Mucosa of gallbladder (tissue), 1 donor: ENCODE data around the gene USP6NL. TPM values are rescaled to one million over a fixed set of nuclear protein-coding genes. Genes with fewer than 3 reads are reported as not detected.

Experiments used
- DNase-seq: peaks from one replicate; pipeline ENCODE4 v3.0.0-alpha.2; 2020; ENCODE audit warnings: low spot score
- total RNA-seq: library from RNA; stranded (reverse); gene quantifications from one replicate; pipeline ENCODE4 v1.2.1, GENCODE V29; 2021
- donor health status: DM: no; HTN: no; CAD: no.

USP6NL gene
- total RNA-seq, 1 donor from 2014 or later, result 14.6 TPM

DNA sequence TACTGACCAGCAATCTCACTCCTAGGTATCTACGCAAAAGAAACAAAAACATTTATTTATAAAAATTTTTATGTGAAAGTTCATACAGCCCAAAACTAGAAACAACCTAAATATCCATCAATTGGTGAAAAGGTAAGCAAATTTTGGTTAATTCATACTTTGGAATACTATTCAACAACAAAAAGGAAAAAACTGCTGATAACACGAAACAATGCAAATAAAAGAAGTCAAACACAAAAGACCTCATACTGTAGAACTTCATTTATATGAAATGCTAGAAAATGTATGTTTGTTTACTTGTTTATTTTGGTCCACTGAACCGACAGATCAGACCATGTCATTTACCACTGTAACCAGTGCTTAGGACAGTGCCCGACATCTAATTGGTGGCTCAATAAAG lies 60.3 kb downstream of the USP6NL start:
- no peak for DNase-seq

DNA sequence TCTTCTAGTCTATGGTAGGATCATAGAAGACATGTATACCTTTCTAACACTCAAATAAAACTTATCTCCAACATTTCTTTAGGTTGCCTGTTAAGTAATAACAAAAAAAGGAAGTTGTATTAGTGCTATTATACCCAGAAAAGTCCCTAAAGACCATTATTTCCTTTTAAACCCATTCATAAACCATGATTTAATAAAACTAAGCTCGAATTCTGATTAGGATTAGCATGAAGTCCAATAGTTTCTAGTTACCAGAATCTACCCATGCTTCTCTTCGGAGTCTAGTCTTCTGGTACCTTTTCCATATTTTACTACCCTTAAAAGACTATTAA lies 62.7 kb downstream of the USP6NL start:
- DNase-seq, result no peak

DNA sequence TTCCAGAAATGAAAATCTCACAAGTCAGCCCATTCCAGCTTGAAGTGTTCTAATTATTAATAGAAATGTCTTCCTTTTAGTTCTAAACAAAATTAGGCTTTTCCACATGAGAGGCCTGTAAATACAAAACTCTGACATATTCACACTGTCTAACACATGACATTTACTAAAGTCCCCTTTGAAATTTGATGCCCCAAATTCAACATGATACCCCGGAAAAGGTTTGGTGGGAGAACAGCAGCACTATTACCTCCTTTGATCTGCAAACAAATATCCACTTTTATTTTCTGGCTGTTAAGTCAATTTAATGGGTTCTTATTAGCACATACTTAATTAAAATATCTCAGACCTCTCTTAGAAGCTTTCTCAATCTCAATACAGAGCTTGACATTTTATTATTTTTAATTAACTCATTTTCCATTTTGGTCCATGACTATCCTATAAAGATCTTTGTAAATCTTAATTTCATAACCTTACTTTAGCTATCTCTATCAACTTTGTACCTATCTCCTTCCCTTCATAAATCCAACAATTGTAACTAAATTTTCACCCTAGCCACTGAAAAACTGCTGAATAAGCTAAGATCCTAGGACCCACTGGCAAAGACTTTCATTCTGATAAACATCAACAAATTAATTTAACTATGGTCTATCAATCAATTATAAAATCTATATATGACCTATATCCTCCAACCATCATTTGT lies 63.2 kb downstream of the USP6NL start:
- no peak for DNase-seq

DNA sequence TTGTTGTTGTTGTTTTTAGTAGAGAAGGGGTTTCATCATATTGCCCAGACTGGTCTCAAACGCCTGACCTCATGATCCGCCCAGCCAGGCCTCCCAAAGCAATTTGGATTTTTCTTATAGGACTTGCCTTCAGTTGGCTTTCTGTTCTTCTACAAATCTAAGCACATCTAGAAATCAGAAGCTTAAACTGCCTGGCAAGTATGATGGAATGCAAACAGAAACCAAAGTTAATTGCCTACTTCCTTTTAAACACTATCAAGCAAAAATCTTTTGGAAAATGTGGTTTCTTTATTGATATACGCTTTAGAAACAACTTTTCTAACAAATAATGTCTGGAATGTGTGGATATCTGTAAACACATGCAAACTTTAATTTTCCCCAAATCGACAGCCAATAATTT lies 64.9 kb downstream of the USP6NL start:
- no peak for DNase-seq

DNA sequence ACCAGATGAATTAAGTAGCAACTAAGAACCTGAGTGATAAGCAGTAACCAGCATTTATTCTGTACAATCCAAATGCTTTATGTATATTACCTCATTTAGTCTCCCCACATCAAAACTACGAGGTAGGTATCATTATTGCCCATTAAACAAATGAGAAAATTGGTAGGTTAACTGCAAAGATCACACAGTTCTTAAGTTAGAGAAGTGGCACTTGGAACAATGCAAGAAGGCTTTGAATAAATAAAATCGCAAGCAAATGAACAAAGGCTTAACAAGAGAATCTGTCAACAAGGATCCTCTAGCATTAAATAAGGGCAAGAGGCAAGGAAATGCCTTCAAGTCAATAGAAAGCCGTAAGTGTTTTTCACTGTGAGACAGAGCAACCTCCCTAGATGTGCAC lies 70.2 kb downstream of the USP6NL start:
- no peak for DNase-seq

DNA sequence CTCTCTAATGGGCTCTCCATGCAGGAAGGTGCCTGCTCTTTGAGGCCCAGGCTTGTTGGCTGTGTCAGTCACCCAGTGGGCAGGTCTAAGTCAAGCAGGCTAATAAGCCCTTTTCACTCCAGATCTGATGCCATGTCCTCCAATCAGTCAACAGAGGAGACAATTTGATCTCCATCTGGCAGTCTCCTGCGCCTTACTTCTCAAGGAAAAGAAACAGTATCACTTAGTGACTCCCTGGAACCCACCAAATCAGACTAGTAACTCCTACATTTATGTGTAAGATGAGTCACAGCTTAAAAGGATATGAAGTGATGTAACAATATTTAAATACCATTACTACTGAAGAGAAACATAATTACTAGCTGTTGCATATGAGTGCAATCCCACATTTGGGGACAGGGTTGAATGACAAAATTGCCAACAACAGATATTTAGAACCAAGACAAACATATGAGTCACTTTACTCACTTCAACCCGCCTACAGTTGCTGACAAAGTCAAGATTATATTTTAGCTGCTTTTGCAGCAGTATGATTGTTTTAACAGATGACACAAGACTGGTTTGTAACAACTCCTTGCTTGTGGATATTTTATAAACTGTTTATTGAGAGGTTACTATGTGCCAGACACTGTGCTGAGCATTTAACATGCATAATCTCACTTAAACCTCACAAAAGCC lies 72.1 kb downstream of the USP6NL start:
- no peak for DNase-seq

DNA sequence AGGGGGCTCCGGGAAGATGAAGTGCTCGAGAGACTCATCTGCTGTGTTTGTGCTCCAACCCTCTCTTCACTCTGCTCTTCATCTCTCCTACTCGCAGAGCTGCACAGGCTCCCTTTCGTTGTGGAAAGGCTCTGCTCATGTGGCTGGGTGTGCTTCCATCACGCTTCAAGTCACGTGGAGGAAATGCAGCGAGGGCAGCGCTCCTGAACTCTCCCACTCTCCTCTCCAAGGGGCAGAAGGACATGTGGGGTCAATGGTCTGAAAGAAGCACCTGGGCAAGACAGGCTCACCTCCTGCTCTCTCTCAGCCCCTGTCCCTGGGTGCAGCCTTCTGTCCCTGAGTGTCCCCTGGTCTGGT lies 72.6 kb downstream of the USP6NL start:
- DNase-seq, result no peak

DNA sequence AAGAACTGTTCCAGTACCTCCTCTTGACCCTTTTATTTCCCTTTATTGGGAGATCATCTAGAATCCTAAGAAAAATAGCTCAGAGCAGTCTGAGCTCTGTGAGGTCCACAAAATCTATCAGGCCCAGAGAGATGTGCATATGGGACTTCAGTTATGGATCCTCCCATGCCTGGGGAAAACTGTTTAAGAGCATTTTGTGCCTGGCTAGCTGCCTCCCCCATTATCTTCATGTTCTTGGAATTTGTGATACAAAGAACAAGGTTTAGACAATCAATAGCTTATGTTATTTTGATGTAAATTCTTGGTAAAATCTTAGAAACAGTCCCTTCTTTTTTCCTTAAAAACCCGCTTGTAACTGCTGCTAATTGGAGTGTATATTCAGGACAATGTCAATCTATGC lies 75.2 kb downstream of the USP6NL start:
- no peak for DNase-seq

DNA sequence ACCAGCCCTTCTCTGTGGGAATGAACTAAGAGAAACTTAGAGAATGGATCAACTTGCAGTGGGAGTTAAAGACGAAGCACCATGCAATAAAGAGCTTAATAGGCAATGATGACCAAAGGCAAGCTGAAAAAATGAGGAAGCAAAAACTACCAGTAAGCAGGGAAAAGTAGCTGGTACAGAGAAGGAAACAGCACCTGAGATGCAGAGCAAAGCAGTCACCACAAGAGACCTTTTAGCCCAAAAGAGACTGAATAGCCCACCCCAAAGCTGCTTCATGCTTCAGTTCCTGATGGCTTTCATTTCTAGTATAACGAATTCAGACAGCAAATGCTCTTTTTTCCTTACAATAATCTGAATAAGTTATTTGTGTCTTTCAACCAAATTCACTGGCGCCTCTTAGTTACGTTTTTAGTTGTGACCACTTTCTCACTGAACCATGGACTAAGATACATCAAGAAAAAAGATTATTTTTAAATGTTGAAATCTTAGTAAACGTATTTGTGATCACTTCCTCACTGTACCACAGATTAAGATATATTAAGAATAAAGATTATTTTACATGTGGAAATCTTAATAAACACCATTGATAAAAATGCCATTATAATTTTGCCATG lies 76.0 kb downstream of the USP6NL start:
- DNase-seq, result no peak

DNA sequence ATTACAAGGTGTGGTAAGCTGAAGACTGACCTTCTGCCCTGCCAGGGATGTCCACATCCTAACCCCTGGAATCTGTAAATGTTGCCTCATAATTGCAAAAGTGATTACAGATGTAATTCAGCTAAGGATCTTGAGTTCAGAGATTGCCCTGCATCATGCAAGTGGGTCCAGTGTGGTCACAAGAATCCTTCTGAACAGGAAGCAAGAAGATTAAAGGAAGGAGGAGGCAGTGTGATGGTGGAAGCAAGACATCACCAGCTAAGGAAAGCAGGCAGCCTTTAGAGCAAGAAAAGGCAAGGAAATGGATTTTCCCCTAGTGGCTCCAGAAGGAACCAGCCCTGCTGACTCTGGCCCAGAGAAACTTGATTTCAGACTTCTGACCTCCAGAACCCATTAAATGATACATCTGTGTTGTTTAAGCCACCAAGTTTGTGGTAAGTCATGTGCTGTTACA lies 78.1 kb downstream of the USP6NL start:
- no peak for DNase-seq

DNA sequence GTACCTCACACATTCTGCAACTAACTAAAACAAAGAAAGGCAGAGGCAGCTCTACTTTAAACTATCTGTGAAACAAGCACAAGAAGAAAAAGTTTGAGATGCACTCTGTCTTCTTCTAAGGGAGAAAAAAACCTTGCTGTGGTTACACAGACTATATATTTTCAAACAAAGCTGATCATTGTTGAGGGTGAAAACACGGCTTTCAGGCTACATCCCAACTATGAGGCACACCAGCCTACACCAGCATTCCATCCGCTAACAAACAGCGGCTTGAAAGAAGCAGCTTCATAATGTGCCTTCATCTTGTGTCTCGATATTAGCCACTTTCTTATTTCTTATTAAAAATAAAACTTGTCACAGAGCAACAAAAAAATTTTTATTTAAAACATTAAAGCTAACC lies 79.1 kb downstream of the USP6NL start:
- DNase-seq, result no peak

DNA sequence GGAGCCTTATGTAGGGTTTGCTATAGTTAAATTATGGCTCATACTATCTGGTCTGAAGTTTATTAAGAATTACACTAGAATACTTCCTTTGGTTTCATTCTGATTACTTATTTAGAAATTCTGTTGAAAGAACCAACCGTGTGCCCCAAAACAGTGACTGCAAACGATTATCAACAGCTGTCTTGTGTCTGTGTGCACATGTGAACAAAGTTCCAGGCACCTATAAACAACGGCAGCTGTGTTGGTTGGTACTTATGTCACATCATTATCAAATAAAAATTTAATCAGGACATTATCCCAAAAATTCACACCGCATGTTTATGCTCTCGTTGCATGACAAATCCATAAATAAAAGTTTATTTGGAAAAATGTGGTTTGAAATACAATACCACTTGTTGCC lies 80.6 kb downstream of the USP6NL start:
- no peak for DNase-seq

DNA sequence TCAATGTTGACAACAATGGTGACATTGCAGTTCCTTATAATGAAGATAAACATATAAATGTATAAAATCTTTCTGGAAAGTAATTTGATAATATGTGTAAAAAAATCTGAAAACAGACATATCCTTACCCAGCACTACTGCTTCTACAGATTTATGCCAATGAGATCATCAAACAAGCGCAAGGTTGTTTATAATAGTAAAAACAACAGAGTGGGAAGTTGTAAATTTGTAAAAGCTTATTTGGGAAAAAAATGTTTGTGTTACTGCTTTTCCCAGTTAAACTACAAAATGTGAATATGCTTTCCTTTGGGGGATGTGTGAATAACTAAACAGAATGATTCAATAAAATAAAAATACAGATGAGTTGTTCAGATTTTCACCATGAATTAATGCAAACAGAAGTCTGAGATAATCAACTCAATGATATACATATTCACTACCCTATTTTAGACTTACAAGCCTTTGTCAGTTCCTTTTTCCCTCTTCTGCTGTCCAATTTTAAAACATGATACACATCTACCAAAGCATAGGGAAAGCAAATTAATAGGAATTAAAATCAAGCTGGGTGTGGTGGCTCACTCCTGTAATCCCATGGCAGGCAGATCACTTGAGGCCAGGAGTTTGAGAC lies 82.1 kb downstream of the USP6NL start:
- no peak for DNase-seq

DNA sequence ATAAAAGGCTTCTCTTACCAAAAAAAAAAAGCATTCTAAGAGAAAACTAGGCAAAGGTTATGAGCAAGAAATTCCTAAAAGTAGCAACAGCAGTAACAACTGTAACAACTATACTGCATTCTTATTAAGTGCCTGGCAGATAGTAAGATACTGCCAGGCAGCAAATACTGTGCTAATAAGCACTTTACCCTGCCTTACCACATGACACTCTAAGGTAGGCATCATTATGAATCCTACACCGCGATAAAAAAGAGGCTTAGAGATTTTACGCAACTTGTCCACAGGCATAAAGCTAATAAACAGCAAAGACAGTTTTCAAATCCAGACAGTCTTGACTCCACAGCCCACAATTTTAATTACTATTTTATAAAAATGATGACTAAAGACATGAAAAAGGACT lies 83.2 kb downstream of the USP6NL start:
- DNase-seq, result no peak

DNA sequence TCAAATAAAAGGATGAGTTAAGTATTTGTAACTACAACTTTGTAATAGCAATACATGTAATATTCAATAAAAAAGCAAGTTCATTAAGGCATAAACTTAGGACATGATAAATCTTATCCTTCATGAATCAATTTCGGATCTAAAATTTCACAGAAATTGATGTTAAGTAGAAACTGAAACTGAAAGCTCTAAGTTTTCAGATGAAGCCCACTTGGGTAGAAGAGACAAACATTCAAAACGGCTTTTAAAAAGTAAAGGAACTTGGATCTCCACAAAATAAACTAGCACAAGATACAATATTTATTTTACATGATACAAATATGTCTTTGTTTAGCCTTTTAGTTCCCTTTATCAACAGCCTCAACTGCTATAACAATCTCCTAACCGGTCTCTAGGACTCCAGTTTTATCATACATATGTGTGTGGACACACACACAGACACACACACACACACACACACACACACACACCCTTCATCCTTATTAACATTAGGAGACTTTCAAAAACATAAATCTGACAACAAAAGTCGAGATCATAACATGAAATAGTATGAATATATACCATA lies 83.7 kb downstream of the USP6NL start:
- no peak for DNase-seq

DNA sequence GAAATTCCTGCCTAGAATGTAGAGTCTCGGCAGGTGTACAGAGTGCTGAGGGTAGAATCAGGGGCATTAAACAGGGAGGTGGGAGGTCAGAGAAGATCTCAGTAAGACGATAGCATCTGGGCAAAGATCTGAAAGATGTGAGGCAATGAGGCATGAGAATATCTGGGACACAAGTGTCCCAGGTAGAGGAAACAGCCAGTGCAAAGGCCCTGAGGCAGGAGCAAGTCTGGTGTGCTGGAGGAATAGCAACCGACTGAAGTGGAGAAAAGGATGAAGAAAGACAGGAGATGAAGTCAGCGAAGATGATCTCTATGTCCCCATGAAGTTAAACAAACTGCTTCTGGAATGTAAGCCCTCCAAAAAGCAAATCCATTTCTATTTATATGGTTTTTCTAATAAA lies 84.4 kb downstream of the USP6NL start:
- DNase-seq, result no peak

DNA sequence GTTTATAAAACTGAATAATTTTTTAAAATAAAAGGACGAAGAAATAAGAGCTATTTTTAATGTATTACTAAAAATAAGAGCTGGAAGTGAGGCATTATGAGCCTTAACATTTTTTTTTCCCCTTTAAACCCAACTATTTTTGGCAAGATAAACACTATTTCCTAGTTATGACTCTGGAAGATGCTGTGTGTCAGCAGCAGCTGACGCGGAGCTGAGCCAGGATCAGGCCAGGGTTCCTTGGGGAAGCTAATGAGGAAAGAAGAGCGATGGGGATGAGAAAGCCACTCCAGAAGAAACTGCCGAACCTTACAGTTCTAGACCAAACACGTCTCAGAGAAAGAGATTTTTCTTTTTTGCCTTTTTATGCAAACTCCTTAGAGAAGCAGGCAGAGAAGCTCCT lies 85.9 kb downstream of the USP6NL start:
- DNase-seq, result peak; percentile 29

DNA sequence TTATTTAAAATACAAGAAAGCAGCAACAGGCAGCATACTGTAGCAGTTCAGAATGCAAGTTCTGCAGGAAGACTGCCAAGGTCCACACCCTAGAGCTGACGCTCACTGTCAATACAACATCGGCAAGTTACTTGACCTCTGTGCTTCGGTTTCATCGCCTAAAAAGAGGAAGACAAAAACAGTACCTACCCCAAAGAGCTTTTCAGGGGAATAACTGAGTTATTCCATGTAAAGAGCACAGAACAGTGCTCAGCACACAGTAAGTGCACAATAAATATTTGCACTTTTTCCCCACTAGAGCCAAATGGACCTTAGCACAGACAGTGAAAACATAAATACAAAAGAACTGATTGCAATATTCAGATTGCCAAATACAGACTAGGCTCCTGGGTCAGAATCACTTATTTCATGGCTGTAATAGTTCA lies 88.6 kb downstream of the USP6NL start:
- DNase-seq, result peak; percentile 23

DNA sequence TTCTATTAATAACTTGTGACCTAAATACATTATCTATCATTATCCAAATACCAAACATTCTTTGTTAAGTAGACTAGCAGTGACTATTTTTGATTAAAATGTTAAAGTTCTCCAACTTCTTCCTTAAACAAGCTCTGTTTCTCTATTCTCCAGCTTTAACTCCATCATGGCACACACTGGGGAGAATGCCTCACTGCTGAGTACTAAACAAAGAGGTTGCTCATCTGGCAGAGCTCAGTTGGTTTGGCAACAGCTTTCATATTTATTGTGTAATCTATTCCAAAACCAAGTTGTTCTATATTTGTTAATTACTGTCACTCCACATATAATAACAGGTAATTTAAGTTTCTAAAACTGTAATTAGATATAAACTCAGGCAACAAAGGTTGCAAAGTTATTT lies 89.6 kb downstream of the USP6NL start:
- no peak for DNase-seq

DNA sequence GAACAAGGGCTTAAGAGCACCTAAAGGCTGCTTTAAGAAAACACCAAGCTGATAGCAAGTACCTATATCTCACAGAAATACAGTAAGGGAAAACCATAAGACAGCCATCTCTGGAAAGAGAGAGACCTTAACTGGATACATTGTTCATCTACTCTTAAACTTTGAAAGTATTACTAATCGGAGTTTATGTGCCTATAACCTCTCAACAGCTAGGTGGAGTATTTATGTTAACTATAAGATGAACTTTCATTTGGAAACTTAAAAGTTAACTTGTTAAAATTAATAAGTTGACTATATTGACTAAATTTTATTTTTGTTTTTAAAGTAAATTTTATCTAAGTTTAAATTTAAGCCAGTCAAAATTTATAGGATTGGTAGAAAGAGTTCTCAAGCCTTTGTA lies 90.6 kb downstream of the USP6NL start:
- no peak for DNase-seq

DNA sequence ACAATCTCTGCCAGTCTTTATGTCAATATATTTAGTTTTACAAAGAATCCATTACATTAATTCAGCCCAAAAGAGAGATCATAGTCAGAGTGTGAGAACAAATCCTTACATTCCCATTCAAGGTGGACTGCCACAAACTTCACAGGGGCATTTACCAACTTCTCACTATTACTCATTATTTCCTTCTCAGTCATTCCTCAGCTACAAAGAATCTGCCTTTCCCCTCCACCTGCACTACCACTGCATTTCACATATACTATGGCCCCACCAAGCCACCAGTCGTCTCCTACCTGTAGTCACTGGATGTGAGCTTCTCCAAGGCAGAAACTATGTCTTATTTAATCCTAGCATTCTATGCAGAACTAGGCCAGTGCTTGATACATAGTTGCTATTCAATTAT lies 94.3 kb downstream of the USP6NL start:
- DNase-seq, result no peak

DNA sequence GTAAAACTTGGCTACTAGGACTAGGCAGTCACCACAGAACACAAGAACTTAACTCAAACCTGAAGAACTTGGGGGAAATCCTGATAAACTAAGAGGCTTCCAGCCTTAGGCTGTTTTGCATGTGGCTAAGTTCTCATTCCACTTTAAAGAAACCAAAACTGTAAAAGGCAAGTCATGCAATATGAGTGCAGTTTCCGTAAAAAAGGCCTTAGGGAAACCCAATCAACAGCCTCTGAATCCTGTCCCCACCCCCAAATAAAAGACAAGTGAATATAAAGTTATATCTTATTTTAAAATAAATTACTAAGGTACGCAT lies 95.1 kb downstream of the USP6NL start:
- DNase-seq, result no peak
